Choroid plexus epithelial cell (primary cell): Measurements from ENCODE around the gene CUL3.
A peak's percentile ranks its signal among the peaks of the same experiment; 100 is the strongest.

Source experiments
- DNase-seq: peaks from one replicate; pipeline ENCODE4 v3.0.0-alpha.2; 2010; ENCODE audit warnings: low read depth
- H3K4me3 ChIP-seq: 2 replicates; pipeline ENCODE4 v1.5.1; 2011; ENCODE audit warnings: low read depth, mild to moderate bottlenecking, control low read depth, low read length, moderate library complexity
- TF ChIP-seq, protein P1 (sequence below): conservative IDR thresholded peaks from 2 replicates; pipeline ENCODE4 v1.5.1; 2011; ENCODE audit warnings: low read depth, mild to moderate bottlenecking, control low read depth, inconsistent platforms, low read length, moderate library complexity

The CUL3 gene

DNA sequence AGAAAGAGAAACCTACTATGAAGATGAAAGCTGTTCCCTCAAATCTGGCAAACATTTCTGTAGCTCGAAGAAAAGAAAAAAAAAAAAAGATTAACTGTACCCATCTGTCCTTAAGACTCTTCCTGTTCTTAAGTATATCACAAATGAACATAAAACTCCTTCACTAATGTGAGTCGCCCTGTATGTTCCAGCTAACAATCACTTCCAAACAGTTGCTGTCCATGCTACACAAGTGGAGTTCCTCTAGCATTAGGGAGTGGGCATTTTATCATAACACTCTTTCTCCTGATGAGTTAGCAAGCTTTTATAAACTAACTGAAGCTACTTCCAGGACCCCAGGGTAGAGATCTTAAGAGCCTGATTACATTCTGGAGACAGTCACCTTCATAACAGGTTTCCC, 5.8 kb downstream of the CUL3 start:
- DNase-seq: peak; percentile 41
- no peak overlapping the region for H3K4me3 ChIP-seq
- TF ChIP-seq, protein P1, sequence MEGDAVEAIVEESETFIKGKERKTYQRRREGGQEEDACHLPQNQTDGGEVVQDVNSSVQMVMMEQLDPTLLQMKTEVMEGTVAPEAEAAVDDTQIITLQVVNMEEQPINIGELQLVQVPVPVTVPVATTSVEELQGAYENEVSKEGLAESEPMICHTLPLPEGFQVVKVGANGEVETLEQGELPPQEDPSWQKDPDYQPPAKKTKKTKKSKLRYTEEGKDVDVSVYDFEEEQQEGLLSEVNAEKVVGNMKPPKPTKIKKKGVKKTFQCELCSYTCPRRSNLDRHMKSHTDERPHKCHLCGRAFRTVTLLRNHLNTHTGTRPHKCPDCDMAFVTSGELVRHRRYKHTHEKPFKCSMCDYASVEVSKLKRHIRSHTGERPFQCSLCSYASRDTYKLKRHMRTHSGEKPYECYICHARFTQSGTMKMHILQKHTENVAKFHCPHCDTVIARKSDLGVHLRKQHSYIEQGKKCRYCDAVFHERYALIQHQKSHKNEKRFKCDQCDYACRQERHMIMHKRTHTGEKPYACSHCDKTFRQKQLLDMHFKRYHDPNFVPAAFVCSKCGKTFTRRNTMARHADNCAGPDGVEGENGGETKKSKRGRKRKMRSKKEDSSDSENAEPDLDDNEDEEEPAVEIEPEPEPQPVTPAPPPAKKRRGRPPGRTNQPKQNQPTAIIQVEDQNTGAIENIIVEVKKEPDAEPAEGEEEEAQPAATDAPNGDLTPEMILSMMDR: no peak

DNA sequence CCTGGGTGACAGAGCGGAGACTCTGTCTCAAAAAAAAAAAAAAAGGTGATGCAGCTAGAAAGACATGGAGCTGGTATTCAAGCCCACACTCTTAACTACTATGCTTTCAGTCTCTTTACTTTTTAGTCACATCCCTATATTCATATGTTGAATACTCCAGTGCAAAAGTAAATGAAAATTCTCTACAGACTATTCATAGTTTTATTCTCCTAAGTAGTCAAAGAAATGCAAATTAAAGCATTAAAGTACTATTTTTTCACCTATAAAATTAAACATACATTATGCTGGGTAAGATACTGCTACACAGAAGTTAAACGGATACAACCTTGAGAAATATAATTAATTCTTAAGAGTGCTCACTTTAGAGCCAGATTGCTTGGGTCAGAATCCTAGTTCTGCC, 7.6 kb downstream of the CUL3 start:
- DNase-seq: no peak
- no peak overlapping the region for H3K4me3 ChIP-seq
- TF ChIP-seq, protein P1: no peak

DNA sequence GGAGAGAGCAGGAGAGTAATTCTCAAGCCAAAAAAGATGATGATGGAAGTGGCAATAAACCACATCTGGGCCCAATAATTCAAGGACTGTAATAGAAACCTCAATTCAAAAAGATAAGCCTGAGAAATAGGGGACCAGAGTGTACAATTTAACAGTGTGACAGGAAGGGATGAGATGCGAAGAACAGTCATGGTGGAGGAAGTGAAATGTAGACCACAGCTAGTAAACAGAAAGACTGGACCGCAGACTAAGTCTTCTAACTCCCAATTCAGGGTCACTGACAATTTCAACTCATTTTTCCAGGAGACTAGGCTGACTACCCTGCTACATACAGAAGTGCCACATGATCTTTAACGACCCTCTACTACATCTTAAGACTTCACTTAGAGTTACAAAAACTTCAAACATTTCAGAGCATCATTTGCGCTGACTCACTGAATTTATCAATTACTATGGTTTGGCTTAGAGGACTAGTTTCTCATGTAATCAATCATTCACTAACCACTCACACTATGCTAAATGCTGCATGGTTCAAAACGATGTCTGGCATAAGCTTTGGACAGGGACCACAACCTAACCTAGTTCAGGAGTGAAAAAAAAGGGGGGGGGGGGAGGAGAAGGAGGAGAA, 9.0 kb downstream of the CUL3 start:
- DNase-seq: no peak
- TF ChIP-seq, protein P1: no peak
- no peak overlapping the region for H3K4me3 ChIP-seq

DNA sequence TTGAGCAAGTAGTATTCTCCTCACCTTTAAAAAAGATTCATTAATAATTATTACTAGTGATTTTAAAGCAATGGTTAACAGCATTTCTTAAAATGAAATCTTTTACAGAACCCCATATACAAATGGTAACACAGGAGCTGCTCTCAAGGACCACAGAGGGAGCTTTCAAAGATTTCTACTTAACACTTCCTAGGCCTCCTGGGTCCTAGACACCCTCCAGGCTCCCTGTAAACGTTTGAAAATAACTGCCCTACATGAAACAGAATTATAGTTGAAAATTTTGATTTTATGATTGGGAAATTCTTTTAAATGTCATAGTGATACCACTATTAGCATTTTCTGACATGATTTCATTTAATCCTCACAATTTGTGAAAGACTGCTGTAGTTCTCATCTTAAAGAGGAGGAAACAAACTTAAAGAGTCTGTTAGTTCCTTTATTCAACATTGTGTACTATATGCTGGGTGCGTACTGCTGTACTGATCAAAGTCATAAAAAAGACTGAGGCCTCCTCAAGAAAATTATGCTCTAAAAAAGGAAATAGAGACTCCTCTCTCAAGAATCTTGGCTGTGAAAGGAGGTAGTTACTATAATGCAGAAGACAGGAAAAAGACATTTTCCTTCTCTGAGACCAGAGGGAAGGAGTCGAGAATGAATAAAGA, 10.6 kb downstream of the CUL3 start:
- TF ChIP-seq, protein P1: no peak
- H3K4me3 ChIP-seq: no peak overlapping the region
- no peak for DNase-seq

DNA sequence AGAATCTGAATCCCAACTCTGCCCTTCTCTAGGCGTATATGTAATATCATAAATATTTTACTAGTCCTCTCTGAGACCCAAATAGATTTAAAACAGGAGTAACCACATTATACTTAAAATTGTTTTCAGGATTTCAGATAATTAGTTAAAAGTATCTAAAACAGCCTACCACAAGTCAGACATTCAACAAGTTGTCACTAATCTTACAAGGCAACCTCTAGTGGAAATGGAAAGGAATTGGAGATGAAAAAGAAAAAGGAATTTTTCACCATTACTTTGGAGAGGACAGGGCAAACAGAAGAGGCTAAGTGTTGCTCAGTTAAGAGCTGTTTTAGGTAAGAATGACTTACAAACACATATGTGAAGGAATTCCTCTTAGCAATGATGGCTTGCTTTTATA, 11.4 kb downstream of the CUL3 start:
- TF ChIP-seq, protein P1: no peak
- H3K4me3 ChIP-seq: no peak overlapping the region
- no peak for DNase-seq

DNA sequence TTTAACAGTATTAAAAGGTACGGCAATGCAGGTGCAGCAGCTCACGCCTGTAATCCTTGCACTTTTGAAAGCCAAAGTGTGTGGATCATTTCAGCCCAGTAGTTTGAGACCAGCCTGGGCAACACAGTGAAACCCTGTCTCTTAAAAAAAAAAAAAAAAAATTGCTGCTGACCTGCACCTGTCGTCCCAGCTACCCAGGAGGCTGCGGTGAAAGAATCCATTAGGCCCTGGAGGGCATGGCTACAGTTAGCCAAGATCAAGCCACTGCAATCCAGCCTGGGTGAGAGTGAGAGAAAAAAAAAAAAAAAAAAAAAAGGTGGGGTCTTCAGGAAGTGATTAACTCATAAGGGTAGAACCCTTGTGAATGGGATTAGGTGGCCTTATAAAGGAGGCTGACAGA, 12.8 kb downstream of the CUL3 start:
- TF ChIP-seq, protein P1: no peak
- no peak for DNase-seq
- H3K4me3 ChIP-seq: no peak overlapping the region
